Measurements from ENCODE around the gene CDR2.

GRCh38 chr16:22297114-22297870 is 77.1 kb downstream of the CDR2 start, which contains the start of gene POLR3E:
- peak in 1 of 2 donors; percentile 66 for TF ChIP-seq POLR2A (IDR thresholded peaks at IDR 0.05)
- peak; percentile 89 to 99 (median 99) for TF ChIP-seq CTCF (IDR thresholded peaks at IDR 0.05)

Measured in uterus (tissue), 2 donors.